Measurements from ENCODE around the gene CCDC106.

Gene CCDC106

GRCh38 chr19:55614711-55615542 lies 33.1 kb upstream of the CCDC106 start:
- DNase-seq = no peak

GRCh38 chr19:55615543-55616394 lies 32.2 kb upstream of the CCDC106 start:
- DNase-seq = no peak

GRCh38 chr19:55616395-55616875 lies 31.6 kb upstream of the CCDC106 start:
- DNase-seq = no peak

DNA sequence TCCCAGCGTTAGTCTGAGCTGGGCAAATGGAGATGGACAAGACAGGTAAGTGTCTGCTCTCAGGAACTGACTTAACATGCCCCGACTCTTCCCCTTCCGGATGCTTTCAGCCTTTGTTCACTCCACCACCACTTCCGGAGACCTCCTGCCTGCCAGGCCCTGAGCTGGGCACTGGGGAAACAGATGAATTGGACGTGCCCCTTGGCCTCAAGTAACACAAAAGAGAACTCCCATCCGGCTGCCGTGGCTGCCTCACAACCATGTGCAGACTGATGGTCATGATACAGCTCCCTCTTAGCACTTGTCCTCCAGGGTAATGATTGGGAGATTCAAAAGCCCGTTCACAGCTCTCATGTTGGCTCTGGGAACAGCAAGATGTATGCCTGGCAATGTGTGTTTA lies 30.6 kb upstream of the CCDC106 start:
- DNase-seq = no peak

DNA sequence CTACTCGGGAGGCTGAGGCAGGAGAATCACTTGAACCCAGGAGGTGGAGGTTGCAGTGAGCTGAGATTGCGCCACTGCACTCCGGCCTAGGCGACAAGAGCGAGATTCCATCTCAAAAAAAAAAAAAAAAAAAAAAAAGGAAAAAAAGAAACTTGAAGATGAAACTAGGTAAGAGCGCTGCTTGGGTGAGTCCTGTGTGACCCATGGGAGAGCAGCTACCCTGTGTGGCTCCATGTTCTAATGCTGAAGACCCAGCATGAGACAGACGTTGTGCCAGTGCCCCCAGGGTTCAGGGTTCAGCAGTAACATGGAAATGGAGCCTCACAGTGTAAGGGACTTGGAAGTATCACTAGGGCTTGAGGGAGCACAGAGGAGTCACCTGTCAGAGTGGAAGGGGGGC lies 29.6 kb upstream of the CCDC106 start:
- no peak for DNase-seq

DNA sequence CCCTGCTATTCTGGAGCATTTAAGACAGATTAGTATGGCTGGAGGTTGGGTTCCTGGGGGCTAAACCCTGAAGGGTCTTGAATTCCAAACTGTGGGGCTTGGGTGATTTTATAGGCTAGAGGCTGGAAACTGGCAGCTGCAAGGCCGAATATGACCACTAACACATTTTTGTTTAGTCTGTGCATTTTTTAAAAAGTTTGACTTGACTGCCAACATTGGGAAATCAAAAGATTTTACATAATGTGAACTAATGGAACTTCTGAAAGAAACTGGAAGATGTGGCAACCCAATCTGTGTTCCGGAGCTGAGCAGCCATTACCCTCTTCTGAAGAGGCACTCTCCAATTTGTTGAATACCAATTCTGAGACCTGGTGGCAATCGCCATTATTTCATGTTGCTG lies 28.7 kb upstream of the CCDC106 start:
- peak; percentile 57 to 74 for DNase-seq

DNA sequence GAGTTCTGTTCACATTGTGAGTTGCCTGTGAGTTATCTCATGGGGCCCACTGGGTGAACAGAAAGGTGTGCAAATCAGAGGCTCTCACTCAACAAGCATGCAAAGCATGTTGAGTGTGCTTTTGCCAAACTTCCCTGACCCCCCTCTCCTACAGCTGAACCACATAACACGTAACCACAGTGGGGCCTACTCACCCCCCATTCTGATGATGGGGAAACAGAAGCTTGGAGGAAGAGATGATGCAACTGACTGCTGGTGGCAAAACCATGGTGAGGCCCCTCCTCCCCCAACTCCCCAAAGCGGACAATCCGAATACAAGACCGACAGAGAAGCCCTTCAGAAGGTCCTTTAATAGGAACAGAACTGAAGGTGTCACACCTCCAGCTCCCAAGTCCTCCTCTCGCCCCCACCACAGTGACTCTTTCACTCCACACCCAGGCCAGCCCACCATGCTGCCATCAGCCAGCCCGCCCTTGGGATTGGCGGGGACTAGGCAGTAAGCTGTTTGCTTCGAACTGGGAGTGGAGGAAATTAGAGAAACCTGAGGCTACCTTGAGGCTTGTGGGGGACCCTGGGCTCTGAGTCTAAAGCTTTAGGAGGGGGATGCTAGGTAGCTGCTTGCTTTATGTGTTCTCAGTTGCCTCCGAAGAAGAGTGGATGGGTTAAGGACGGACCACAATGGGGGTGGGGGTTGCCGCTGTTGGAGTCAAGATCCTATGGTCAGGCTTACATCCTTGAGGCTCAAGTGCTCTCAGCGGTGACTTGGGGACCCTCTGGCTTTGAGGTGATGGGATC lies 27.4 kb upstream of the CCDC106 start:
- DNase-seq = peak; percentile 64 to 69

DNA sequence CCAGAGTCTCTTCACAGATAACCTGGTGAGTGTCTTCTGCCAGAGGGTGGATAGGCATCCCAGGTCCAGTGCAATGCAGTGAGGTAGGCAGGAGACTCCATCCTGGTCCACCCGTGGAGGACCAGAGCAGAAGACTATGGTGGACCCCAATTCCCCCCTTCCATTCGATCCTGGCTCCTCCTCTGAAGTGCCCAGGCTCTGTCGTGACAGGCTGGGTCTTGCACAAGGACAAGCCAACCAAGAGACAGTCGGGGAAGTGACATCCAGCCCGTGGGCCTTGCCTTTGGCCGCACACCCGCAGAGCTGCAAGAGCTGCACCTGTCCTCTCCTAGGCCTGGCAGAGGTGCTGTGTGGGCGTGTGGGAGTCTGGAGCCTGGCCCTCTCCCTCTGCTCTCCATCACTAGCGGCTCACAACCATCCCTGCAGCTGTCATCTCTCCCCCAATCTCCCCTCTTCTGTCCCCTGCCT lies 26.8 kb upstream of the CCDC106 start:
- no peak for DNase-seq

DNA sequence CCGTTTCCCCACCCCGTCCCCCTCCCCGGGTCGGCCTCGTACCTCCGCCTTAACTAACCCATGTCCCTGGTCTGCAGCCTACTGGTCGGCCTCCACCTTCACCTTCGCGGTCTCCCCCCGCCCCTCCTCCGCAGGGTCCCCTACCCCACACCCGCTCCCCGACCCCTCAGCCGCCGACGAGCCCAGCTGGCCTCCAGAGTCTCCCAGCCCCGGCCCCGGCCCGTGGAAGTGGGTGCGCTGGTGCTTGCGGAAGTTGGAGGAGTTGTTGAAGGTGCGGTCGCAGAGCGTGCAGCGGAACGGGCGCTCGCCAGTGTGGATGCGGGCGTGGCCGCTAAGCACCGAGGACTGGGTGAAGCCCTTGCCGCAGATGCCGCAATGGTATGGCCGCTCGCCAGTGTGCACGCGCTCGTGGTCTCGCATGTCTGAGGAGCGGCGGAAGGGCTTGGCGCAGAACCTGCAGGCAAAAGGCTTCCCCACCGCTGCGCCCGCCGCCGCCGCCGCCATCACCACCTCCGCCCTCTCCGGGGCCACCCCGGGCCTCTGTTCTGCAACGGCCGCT lies 26.3 kb upstream of the CCDC106 start:
- no peak for DNase-seq

DNA sequence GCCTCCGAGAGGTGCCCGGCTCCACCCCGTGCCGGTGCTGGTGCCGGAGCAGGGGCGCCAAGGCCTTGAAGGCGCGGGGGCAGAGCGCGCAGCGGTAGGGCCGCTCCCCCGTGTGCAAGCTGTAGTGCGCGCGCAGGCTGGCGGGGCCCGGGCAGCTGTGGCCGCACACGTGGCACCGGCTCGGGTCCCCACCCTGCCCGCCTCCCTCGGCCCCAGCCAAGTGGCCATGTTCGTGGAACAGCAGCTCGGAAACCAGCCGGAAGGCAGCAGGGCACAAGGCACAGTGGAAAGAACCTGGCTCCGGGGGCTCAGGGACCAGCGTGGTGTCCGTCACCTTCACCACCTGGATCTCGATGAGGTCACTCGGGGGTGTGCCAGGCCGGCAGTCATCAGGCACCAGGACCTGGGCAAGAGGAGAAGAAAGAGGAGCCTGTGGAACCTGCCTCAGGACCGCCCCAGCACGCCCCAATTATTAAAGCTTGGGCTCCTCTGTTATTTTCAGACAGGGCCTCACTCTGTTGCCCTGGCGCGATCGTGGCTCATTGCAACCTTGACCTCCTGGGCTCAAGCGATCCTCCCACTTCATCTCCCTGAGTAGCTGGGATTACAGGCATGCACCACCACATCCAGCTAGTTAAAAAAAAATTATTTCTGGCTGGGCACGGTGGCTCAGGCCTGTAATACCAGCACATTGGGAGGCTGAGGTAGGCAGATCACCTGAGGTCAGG lies 25.6 kb upstream of the CCDC106 start:
- DNase-seq = no peak

- no peak for DNase-seq
Observed at GRCh38 chr19:55623130-55623529, 24.9 kb upstream of the CCDC106 start.

DNA sequence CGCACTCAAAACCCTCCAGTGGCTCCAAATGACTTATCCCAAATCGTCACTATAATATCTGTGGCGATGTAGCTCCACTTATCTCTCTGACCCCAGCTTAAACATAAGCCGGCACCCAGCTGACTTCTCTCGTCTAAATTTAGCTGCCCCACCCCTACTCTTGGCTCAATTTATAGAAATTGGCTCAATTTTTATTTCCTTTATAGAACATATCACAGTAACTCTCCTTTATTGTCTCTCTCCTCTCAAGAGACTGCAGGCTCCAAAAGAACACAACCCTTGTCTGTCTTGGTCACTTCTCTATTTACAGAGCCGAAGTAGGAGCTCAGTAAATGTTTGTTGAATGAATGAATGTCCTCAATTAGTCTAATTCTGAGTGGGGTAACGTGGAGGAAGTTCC lies 24.5 kb upstream of the CCDC106 start:
- DNase-seq = no peak

GRCh38 chr19:55624109-55625003 lies 23.7 kb upstream of the CCDC106 start, which contains the start of gene ZNF784:
ZNF784 (minus strand) TSS chr19:55624566; CDS start chr19:55624561, 5 bp downstream.
- DNase-seq = peak; percentile 82 to 98

GRCh38 chr19:55625004-55625326 lies 23.0 kb upstream of the CCDC106 start:
- DNase-seq = no peak

DNA sequence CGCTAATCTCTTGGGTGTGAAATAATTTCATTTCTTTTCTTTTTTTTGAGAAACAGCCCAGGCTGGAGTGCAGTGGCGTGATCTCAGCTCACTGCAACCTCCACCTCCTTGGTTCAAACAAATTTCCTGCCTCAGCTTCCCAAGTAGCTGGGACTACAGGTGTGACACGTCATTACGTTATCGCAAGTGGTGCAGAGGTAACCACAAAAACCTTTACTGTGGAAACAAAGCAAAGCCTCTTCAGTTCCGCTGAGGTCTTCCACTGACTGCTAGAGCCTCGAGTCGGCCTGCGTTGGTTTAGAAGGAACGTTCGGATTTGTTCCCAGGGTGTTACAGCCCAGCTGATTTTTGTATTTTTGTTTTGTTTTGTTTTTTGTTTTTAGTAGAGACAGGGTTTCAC lies 21.7 kb upstream of the CCDC106 start:
- DNase-seq = no peak

DNA sequence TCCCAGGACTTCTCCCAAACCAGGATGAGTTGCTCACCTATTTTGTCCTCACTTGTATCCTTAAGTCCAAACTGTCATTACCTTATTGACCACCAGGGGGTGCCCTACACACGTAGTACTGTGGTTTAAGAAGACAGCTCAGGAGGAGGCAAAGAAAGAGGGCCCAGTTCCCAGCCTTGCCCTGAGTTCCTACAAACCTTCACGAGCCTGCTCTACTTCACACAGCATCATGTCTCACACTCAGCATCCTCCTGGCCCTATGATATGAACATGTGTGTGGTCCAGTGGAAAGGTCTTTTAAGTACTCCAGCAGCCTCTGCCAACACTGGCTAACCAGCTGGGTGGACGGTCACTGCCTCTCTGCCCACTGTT lies 15.6 kb upstream of the CCDC106 start:
- peak; percentile 77 to 99 for DNase-seq

DNA sequence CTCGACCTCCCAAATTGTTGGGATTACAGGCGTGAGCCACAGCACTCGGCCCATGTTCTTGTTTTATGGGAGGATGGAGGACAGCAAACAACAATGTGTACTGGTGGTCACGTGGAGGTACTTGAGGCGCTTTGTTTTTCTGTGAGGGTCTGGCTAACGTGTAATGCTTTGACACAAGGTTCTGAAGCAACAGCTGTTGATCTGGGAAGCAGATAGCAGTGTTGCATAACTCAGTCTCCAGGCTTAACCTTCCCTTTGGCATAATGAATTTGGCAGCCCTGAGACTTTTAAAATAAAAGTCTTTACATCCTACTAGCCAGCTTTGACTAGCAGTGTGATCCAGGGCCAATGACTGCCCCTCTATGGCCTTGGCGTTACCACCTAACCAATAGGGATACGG lies 14.2 kb upstream of the CCDC106 start:
- DNase-seq = no peak

GRCh38 chr19:55635334-55635717 lies 12.7 kb upstream of the CCDC106 start:
- no peak for DNase-seq

DNA sequence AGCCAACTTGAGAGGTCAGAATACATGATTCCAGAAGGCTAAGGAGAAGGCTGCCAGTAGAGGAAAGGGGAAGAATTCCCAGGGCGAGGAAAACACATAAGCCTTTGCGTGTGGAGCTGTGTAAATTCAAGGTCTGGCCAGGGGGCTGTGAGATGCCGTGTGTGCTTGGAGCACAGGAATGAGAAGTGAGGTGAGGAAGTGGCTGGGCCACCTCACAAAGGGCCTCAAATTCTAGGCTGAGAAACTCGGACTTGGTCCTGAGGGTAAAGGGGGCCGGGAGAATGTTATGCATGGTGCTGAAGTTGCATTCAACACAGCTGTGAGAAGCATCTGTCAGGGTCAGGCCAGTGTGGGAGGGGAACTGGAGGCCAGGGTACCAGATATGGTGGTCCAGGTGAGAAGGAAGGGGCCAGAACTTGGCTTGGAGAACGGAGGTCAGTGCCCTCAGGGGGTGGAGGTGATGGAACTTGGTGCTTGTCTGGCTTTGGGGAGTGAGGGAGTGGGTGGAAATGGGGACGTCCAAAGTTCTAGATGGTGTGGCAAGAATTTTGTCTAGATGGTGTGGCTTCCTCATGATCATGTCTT lies 12.1 kb upstream of the CCDC106 start:
- DNase-seq = no peak

- DNase-seq = no peak
Observed at GRCh38 chr19:55636723-55637122, 11.3 kb upstream of the CCDC106 start.

DNA sequence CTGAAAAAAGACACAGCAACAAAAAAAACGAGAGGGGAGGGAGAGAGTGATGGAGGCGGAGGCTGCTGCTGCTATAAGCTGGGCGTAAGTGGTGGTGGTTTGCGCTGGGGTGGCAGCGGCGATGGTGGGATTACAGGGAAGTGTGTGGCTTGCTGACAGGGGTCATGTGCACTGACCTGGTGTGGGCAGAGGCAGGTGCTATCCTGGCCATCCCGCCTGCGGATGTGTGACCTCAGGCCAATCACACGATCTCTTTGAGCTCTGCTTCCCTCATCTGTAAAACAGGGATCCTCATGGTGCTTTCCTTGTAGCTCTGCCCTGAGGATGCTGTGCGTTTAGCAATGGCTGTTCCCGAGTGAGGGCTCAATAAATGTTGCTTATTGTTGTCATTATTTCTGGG lies 10.5 kb upstream of the CCDC106 start:
- DNase-seq = no peak
